GM21447 (cell line): ENCODE measurements around the gene MPC1L.
"Not testable (repeated sequence)": the region's sequence is repeated elsewhere in the genome, so short reads cannot be mapped to it uniquely, and the experiment has no call there.

Experiments
- ATAC-seq: cut with Tn5 transposase; IDR thresholded peaks from one replicate; pipeline ENCODE4 v1.9.1; 2021; ENCODE audit not compliant: unreplicated experiment

Gene MPC1L

DNA sequence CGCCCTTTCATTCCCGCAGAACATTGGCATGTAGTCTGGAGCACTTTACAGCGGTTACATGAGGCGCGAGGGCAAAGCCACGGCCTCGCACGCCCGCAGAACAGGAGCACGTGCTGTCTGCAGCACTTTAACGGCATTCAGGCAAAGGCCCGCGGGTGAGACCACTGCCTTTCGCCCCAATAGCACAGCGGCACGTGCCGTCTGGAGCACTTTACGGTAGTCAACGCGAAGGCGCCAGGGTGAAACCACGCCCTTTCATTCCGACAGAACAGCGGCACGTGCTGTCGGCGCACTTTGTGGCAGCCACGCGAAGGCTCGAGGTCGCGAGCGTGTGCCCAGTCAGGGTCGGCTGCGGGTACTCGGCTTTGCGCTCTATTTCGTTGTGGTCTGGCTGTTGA, at the start of gene MPC1L:
MPC1L (plus strand) TSS at position 290 of the 398 bp plus-strand sequence. CDS start 138 bp downstream, outside the sequence.
- ATAC-seq: no peak

DNA sequence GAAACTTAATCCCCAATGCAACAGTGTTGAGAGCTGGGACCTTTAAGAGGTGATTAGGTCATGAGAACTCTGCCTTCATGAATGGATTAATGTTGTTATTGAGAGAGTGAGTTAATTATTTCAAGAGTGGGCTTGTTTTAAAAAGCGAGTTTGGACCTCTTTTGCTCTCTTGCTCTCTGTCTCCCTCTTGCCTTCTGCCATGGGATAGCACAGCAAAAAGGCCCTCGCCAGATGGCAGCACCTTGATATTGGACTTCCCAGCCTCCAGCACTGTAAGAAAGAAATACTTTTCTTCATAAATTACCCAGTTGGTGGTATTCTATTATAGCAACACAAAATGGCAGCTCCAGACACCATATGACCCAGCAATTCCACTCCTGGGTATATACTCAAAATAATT, 49.5 kb upstream of the MPC1L start:
- ATAC-seq: no peak

DNA sequence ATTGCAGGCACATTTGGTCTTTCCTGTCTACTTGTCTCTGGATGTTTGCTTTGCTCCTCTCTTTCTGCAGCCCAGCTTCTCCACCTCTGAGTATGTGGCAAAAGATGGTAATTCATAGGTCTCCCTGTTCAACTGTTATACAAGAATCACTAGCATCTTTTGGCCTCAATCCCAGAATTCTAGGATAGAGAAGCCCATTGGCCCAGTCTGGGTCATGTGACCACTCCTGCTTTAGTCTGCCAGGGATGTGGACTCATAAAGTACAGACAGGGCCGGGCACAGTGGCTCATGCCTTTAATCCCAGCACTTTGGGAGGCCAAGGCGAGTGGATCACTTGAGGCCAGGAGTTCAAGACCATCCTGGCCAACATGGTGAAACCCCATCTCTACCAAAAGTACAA, 47.8 kb upstream of the MPC1L start:
- ATAC-seq: not testable (repeated sequence)

GRCh38 chrX:40576291-40576690, 46.9 kb upstream of the MPC1L start:
- ATAC-seq: no peak

DNA sequence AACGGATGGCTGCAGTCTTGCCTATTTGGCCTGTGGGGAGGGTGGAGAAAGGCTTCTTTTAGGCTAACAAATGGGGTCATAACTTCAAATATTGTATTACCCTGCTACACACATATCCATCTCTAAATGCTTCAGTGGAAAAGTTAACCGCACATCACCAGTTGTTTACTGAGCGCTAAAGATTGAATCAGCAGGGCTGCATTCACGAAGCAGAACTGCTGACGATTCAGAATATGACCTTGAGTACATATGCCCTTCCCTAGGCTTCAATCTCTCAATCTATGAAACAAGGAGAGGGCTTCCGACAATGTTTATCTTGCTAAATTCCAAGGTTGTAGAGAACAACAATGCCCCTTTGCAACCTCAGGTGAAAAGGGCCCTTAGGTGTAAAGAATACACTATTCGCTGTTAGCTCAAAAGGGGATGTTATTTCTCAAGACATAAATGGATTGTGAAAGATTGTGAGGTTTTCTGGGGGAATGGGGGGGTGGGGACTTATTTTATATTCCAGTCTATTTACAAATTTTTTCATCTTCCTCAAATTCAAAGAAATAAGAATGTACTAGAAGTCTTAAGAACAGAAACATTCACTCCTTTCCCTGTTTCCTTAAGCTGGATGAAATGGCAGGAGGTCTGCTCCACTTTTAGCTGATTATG, 45.1 kb upstream of the MPC1L start:
- ATAC-seq: no peak

- ATAC-seq: no peak
These were observed 44.1 kb upstream of the MPC1L start for GRCh38 chrX:40579141-40579540.

GRCh38 chrX:40579900-40580536, 43.2 kb upstream of the MPC1L start:
- peak; percentile 52 for ATAC-seq

DNA sequence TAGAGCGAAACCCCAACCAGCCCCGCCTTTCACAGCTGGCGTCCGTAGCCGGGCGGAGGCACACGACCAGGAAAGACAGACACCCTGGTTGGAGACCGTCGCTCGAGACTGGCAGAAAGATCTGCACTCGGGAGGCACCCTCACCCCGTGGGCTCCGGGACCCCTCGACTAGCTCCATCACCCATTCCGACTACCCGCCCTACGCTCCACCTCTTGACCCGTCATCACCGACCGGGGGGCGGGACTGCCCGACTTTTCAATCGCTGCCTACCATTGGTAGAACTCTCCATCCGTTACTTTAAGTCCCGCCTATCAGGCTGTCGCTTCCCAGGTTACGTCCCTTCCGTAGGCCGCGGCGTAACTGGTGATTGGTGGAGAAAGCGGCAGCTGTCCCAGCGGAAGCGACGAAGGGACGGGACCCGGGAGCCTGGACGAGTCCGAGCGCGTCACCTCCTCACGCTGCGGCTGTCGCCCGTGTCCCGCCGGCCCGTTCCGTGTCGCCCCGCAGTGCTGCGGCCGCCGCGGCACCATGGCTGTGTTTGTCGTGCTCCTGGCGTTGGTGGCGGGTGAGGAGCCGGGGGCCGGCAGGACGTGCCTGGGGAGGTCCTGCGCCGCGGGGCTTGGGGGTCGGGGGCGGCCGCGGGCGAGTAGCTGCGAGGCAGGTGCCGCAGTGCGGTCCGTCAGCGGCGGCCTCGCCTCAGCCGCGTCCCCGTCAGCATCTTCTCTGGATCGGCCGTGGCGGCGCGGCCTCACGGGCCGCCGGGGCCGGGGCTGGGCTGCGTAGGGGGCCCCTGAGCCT, 42.5 kb upstream of the MPC1L start, which contains the start of gene ATP6AP2:
ATP6AP2 (plus strand) TSS at position 434 of the 799 bp plus-strand sequence; CDS start at position 530, 96 bp downstream.
- ATAC-seq: peak; percentile 97

- ATAC-seq: peak; percentile 6
These were observed 41.8 kb upstream of the MPC1L start for GRCh38 chrX:40581336-40581920.

DNA sequence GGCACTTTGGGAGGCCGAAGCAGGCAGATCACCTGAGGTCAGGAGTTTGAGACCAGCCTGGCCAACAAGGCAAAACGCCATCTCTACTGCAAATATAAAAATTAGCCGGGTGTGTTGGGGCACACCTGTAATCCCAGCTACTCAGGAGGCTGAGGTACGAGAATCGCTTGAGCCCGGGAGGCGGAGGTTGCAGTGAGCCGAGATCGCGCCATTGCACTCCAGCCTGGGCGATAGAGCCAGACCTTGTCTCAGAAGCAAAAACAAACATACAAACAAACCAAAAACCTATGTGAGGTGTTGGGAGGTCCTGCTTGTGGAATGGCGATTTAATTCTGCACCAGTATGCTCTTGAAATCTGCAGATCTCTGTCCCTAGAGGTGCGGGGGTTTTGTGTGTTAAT, 41.0 kb upstream of the MPC1L start:
- ATAC-seq: not testable (repeated sequence)

GRCh38 chrX:40582811-40583210, 40.4 kb upstream of the MPC1L start:
- ATAC-seq: no peak

DNA sequence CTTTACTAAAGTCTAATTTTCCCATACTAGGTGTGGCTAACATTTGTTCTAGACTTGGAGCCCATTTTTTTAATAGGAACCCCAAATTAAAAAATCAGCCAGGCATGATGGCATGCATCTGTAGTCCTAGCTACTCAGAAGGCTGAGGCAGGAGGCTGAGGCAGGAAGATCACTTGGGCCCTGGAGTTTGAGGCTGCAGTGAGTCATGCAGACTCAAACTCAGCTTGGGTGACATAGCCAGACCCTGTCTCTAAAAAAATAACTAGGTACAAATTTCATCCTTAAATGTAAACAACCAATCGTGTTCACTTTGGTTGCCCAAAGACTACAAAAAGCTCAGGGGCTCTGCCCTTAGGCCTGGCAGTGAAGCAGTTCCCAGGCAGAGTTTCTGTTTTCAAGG, 35.6 kb upstream of the MPC1L start:
- not testable (repeated sequence) for ATAC-seq

- not testable (repeated sequence) for ATAC-seq
These were observed 33.5 kb upstream of the MPC1L start for GRCh38 chrX:40589616-40590321.

- no peak for ATAC-seq
These were observed 19.8 kb upstream of the MPC1L start for GRCh38 chrX:40603446-40603845.

- no peak for ATAC-seq
These were observed 15.8 kb upstream of the MPC1L start for GRCh38 chrX:40607381-40607780.

DNA sequence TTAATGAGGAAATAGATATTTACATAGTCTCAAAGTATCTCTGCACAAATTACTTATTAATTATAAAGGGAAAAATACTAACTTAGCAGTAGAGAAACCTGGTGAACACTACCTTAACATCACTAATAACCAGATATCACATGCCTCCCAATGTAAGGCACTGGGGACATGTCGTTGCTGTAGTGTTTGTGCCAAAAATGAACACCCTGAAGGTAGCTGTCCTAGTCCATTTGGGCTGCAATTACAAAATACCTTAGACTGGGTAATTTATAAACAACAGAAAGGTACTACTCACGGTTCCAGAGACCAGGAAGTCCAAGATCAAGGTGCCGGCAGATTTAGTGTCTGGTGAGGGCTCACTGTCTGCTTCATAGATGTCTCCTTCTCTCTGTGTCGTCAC, 10.7 kb upstream of the MPC1L start:
- ATAC-seq: no peak

GRCh38 chrX:40615976-40616375, 7.3 kb upstream of the MPC1L start:
- no peak for ATAC-seq

DNA sequence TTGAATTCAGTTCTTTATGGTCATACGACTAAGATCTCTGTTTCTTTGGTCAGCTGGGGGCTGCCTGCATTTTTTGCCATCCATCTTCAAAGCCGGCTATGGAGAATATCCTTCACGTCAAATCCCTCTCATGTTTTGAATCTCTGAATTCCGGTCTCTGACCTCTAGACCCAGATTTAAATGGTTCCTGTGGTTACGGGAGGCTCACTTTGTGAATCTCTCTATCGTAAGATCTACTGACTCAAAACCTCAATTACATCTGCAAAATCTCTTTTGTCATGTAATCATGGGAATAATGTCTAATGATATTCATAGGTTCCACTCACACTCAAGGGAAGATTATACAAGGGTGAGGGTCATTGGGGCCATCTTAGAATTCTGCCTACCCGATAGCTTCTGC, 5.7 kb upstream of the MPC1L start:
- no peak for ATAC-seq

DNA sequence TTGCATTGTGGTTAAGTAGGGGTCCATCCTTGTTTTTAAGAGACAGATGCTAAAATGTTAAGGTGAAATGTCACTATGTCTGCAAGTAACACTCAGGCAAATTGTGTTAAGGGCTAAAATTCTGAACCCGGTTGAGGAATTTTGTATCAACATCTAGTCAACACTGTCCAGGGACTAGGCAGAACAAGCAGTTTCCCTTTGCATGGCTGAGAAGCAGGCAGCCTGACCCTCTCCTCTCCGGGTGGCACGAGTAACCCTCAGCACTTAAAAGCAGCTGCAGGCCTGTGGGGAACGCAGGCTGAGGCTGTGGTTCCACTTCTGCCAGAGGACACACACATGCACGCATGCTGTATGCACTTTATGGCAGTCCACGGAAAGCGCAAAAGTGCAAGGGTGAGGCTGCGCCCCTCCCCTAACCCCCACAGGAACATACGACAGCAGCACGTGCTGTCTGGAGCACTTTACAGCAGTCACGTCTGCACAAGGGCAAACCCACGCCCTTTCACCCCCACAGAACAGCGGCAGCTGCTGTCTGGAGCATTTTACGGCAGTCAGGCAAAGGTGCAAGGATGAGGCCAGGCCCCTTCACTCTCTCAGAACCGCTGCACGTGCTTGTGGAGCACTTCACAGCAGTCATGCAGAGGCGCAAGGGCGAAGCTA, 619 bp upstream of the MPC1L start:
- ATAC-seq: no peak

- ATAC-seq: no peak
These were observed 437 bp downstream of the MPC1L start for GRCh38 chrX:40623665-40624064.
